GM19240 (cell line): ENCODE data around the gene IQCB1.
"Not testable (repeated sequence)": the region's sequence is repeated elsewhere in the genome, so short reads cannot be mapped to it uniquely, and the experiment has no call there.

Source experiments
- DNase-seq: peaks from one replicate; pipeline ENCODE4 v3.0.0; 2011; ENCODE audit warnings: low spot score; ENCODE audit not compliant: insufficient read length

The IQCB1 gene, protein sequence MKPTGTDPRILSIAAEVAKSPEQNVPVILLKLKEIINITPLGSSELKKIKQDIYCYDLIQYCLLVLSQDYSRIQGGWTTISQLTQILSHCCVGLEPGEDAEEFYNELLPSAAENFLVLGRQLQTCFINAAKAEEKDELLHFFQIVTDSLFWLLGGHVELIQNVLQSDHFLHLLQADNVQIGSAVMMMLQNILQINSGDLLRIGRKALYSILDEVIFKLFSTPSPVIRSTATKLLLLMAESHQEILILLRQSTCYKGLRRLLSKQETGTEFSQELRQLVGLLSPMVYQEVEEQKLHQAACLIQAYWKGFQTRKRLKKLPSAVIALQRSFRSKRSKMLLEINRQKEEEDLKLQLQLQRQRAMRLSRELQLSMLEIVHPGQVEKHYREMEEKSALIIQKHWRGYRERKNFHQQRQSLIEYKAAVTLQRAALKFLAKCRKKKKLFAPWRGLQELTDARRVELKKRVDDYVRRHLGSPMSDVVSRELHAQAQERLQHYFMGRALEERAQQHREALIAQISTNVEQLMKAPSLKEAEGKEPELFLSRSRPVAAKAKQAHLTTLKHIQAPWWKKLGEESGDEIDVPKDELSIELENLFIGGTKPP

DNA sequence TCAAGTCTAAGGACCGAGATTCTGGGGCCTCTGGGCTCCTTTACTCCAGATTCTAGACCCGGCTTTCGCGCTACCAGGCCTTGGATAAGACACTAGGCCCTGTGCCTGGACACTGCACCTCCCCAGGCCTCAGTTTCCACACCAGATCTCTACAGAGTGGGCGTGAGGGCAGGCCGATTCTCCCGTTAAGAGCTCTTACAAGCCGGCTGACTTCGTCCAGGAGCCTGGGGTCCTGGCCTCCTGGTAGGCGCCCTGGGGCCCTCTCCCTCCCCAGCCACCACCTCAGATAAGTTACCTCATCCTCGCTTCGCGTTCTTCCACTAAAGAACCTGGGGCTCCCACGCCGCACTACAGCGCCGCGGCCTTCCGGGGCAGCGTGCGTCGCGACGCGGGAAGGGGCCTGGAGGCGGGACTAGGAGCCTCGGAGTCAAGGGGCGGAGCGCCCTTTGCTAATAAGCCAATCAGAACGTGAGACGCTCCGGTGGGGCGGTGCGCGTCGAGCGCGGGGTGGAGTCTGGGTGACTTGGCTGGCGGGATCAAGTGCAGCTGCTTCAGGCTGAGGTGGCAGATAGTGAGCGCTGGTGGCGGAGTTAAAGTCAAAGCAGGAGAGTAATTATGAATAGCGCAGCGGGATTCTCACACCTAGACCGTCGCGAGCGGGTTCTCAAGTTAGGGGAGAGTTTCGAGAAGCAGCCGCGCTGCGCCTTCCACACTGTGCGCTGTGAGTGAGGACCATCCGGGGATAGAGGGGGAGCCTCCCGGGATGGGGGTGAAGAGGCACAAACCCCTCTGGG is at the start of gene IQCB1, which contains the start of gene EAF2:
Gene IQCB1, minus strand, starts transcription at position 390 of the 794 bp plus-strand sequence. CDS start 6,100 bp downstream, outside the sequence.
Gene EAF2, plus strand, starts transcription at position 539 of the 794 bp plus-strand sequence. Its CDS starts 77 bp downstream, at position 616.
- DNase-seq, result peak; percentile 84

DNA sequence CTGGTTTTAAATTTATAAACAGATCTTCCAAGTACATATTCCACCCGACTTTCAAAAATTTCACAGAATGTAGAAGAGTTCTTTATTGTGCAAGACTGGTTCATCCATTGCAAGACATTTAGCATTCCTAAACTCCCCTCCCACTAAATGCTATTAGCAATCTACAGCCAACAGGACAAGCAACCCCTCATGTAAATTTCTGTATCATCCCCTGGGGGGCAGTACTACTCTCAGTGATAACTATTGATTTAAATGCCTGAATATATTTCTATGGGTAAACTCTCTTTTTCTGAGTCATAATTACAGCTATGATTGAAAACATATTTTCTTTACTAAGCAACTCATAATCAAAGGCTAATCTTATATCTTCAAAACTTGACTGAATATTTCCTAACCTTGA is 48.6 kb upstream of the IQCB1 start:
- DNase-seq, result no peak

DNA sequence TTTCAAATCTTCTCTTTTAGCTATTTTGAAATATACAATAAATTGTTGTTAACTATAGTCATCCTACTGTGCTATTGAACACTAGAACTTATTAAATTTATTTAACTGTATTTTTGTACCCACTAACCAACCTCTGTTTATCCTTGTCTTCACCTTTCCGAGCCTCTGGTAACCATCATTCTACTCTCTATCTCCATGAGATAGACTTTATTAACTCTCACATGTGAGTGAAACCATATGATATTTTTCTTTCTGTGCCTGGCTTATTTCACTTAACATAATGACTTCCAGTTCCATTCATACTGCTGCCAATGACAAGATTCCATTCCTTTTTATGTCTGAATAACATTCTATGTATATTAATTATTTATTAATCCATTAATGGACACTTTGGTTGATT is 43.6 kb upstream of the IQCB1 start:
- DNase-seq, result no peak

DNA sequence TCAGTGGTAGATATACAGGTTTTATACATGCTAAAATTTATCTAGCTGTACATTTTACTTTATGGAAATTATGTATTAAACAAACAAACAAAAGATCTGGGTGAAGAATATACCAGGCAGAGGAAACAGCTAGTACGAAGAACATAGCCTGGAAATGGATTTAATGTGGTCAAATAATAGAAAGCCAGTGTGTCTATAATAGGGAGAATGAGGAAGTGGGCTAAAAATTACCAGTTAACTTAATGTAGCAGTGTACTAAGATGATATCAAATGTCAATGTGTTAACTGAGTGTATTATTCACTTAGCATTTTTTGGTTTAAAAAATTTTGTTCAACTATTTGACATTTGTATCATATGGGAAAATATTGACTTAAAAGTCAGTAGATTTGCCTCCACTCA is 36.6 kb upstream of the IQCB1 start:
- no peak for DNase-seq

DNA sequence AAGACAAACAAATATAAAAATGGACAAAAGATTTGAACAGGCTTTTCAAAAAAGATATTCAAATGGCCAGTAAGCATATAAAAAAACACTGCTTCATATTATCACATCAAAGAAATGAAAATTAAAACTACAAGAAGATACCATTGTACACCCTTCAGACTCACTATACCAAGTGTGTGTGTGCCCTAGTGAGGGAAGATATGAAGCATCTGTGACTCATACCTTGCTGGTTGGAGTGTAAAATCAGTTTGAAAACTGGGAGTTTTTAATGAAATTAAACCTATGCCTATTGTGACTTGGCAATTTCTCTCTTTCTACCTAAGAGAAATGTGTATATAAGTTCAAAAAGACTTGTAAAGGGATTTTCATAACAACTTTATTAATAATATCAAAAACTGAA is 35.9 kb upstream of the IQCB1 start:
- DNase-seq, result no peak

DNA sequence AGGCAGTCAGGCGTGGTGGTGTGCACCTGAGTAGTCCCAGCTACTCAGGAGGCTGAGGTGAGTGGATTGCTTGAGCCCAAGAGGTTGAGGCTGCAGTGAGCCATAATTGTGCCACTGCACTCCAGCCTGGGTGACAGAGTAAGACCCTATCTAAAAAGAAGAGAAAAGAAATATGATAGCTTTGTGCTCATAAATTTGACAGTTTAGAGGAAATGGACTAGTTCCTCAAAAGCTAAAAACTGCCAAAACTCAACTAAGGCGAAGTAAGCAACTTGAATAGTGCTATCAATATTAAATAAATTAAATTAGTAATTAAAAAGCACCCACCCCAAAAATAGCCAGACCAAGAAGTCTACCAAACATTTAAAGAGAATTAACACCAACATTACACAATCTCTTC is 34.9 kb upstream of the IQCB1 start:
- DNase-seq, result no peak

DNA sequence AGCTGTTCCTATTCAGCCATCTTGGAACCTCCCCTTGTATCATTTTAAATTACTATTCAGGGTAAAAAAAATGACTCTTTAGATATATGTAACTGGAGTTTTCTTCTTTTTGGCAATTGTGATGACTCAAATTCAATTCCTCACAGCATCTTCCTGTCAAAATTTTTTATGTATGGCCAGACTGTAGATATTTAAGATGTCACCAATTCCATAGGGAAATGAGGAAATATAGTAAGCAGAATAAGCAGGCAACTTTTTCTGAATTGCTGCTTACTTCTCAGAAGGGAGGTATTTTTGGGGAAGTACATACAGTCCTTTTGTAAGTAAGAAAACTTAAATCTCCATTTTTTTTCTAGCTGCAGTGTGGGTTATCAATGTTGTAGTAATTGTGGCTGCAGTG is 28.9 kb upstream of the IQCB1 start:
- no peak for DNase-seq

DNA sequence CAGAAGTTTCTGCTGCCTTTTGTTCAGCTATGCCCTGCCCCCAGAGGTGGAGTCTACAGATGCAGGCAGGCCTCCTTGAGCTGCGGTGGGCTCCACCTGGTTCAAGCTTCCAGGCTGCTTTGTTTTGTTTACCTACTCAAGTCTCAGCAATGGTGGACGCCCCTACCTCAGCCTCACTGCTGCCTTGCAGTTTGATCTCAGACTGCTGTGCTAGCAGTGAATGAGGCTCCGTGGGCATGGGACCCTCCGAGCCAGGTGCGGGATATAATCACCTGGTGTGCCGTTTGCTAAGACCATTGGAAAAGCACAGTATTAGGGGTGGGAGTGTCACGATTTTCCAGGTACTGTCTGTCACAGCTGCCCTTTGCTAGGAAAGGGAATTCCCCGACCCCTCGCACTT is 28.4 kb upstream of the IQCB1 start:
- DNase-seq, result not testable (repeated sequence)

DNA sequence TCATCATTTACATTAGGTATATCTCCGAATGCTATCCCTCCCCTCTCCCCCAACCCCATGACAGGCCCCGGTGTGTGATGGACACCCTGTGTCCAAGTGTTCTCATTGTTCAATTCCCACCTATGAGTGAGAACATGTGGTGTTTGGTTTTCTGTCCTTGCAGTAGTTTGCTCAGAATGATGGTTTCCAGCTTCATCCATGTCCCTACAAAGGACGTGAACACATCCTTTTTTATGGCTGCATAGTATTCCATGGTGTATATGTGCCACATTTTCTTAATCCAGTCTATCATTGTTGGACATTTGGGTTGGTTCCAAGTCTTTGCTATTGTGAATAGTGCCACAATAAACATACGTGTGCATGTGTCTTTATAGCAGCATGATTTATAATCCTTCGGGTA is 22.9 kb upstream of the IQCB1 start:
- DNase-seq, result not testable (repeated sequence)

DNA sequence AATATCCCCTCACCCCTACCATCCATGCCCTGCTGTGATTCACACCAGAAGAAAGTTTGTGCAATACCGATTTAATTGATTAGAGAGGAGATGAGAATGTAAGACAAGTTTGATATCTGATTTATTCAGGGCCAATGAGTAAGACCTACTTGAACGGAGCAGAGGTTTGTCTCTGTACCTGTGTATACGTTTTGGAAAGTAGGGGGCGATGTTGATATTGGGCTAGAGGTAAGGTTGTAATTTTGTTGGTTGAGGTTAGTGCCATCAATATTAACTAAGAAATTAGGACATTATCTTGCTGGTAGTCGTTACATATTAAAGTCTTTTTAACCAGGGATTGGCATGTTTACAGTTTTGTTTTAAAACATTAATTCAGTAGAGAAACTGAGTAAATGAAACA is 20.7 kb upstream of the IQCB1 start:
- no peak for DNase-seq

DNA sequence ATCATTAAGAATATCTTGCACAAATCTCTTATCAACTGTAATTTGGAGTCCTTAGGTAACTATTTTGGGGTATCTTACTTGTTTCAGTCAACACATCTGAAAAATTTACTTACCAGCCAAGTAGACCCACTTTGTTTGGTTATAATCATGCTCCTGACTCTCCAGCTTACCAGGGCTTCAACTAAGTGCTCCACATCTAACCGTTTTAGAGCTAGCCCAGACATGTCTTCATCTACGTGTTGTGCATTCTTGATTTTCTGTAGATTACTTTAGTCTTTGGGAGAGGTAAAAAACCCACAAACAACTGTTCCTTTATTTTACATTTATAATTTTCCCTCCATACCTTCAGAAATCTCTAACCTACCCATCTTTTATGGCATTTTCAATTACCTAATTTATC is 17.4 kb upstream of the IQCB1 start:
- DNase-seq, result no peak

DNA sequence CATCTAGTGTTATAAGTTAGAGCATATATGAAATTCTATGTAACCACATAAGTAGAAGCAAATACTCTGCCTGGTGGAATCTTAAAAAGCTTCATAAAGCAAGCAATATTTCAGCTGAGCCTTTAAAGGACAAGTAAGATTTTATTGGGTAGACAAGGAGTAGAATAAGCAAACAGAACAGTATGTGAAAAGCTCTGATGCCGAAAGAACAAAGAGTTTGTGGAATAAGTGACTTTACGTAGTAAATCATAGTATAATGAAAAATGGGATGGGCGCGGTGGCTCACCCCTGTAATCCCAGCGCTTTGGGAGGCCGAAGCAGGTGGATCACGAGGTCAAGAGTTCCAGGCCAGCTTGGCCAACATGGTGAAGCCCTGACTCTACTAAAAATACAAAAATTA is 10.0 kb upstream of the IQCB1 start:
- DNase-seq, result no peak

DNA sequence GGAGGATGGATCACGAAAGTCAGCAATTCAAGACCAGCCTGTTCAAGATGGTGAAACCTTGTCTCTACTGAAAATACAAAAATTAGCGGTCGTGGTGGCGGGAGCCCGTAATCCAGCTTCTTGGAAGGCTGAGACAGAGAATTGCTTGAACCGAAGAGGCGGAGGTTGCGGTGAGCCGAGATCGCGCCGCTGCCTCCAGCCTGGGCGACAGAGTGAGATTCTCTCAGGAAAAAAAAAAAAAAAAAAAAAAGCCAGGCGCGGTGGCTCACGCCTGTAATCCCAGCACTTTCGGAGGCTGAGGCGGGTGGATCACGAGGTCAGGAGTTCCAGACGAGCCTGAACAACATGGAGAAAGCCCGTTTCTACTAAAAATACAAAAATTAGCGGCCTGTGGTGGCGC is 5.1 kb upstream of the IQCB1 start:
- no peak for DNase-seq

DNA sequence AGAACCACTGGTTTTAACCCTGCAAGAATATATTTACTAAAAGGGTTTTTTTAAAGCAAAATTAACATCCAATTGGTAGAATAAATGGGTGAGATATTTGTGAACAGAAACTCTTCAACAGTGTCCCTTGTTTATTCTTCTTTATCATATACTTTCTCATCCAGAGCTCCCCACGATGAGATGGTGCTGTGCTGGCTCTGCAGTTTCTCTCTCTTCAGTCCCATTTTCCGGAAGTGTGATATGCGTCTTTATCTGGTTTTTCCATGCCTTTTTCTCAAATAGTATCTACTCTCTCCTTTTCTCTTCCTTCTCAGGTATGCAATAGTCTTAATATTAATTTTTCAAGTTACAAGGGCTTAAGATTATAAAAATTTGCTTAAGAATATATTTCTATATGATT is 1.6 kb upstream of the IQCB1 start:
- DNase-seq, result no peak

DNA sequence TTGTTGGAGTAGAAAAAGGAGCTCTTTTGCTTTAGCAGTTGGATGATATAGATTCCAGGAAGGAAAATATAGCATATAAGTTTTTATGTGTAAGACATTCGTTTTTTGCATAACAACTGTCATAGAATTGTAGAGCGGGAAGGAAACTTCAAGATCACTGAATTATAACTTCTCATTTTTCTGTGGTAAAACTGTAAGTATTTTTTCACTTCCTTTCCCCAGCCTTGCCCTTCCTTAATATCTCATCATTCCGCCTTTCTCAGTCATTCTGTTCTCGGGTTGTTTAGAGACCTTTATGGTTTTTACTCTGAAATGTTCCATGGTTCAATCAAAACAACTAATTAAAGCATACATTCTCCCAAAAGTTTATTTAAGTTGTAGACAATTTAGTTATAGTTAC is 1.2 kb upstream of the IQCB1 start:
- no peak for DNase-seq

DNA sequence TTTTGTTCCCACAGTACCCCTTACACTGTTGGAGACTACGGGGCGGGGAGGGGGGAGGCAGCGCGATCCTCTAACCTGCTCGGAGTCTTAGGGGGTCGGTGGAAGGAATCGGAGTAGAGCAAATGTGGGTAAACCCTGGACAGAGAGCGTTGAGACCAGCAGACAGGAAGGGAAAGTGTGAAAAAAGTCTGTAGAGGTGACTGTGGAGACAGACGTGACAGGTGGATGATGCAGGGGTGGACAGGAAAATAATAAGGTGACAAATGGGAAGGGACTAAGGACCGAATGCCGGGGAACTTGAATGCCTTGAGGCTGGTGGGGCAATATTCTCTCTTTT is 573 bp upstream of the IQCB1 start:
- no peak for DNase-seq

DNA sequence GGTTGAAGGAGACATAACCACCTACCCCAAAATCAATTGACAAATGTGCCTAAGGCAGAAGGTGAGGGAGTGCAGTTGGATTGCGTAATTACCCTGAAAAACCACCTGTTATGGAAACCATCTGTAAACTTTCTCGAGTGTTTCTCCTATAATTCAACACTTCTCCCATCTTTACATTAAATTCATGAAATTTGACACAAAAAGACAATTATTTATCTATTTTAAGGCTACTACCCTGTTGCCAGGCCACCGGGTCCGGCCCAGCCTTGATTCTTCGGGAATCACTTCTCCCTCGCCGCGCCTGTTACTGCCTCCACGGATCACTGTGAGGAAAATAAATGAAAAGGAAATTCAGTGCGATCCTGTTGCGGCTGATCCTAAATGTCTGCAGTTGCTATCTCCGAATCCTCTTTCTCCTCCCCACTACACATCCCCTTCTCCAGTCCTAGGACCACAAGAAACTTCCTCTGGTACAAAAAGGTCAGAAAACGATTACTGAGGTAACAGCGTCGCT is 646 bp downstream of the IQCB1 start:
- DNase-seq, result no peak

DNA sequence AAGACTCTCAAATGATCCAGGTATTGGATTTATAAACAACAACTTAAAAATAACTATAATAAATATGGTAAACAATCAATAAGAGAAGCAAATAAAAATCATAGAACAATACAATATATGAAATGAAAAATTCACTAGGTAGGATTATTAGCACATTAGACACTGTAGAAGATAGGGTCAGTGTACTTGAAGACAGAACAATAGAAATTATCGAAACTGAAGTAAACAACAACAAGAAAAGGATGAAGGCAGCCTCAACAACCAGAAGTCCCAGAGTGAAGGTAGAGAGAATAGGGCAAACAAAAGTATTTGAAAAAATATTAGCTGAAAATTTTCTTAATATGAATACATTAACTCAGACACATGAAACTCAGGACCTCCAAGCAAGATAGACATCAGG is 11.9 kb downstream of the IQCB1 start:
- DNase-seq, result no peak

DNA sequence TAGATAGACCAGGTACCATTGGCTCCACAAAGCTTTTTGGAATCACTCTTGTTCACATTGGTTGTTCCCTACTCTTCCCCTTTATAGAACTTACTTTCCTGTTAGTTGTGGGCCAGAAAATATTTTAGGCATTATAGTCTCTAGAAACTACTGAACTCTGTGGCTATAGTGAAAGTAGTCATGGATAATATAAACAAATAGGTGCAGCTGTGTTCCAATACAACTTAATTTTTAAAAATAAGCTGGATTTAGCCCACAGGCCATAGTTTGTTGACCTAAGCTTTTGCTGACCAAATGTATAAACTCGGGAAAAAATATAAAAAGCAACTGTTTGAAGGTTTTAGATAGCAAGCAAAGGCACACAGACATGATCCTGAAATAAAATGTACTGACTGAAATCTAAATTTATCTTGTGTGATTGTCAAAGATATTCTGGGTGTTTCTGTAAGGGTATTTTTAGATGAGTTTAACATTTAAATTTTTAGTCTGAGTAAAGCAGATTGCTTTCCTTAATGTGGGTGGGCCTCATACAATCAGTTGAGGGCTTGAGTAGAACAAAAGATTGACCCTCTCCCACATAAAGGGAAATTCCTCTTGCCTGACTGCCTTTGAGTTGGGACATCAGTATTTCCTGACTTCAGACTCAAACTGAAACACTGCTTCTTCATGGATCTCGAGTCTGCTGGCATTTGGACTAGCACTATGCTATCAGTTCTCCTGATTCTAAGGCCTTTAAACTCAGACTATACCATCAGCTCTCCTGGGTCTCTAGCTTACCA is 13.2 kb downstream of the IQCB1 start:
- DNase-seq, result no peak

DNA sequence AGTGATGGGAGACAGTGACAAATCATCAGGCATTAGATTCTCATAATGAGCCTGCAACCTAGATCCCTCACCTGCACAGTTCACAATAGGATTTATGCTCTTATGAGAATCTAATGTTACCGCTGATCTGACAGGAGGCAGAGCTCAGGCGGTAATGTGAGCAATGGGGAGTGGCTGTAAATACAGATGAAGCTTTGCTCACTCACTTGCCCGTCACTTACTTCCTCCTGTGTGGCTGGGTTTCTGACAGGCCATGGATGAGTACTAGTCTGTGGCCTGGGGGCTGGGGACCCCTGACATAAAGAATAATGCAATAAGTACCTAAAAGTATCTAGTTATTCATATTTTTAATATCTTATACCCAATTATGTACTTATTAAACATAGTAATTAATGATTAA is 15.6 kb downstream of the IQCB1 start:
- no peak for DNase-seq

DNA sequence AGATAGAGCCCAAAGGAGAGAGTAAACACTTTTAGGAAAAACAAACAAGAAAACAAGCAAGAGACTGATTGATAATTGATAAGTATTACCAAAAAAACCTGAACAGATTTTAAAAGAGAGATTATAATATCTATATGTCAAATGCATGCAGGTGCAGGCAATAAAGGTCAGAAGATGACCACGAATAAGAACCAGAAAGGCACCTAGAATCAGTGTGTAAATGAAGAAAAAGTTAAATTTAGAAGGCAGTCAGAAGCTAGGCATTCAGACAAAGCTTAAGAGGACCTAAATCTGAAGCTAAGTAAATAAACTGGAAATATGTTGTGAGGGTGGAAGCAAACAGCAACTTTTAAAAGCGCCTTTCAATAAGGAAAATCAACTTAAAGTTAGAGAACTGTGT is 16.3 kb downstream of the IQCB1 start:
- DNase-seq, result no peak
